Body of pancreas (tissue), 4 donors: ENCODE data around the gene SLC3A2.

Experiments used
- POLR2A ChIP-seq, 3 donors: fragments of 450-650 bp; IDR thresholded peaks; one replicate each; pipeline ENCODE4 v1.6.1; 2016; ENCODE audit warnings: antibody characterized with exemption in 3 of 3, mild to moderate bottlenecking in 2 of 3
- TF ChIP-seq, protein P1 (sequence below), 7 experiments: fragments of 450-650 bp in 4 of 7; fragments of 200-600 bp in 3 of 7; sonication (generic) in 3 of 7; IDR thresholded peaks; one replicate each; pipeline ENCODE4 v1.5.1; 2016 to 2019; ENCODE audit warnings: antibody characterized with exemption in 7 of 7

DNA sequence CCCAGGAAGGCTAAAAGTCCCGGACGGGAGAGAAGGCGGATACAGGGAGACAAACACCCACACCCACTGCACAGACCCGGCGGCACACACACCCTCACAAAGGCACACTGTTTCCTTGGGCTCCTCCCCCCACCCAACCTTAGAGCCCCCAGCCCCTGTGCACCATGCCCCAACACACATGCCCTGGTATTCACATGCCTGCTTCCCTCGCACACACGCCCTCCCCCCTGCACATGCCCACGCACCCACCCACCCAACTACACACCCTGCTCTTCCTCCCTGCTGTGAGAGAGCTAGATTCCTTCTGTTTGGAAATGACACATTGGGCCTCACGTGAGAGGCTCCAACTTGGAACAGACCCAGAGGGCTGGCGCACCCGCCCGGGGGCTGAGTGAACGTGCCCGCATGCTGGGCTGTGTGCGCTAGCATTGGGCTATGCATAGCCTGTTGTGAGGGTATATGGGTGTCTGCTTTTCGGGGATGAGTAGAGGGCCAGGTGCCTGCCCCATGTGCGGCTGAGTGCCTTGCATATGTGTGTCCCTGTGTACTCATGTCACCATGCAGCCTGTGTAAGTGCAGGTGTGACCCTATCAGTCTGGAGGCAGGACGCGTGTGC, 41.0 kb downstream of the SLC3A2 start:
- TF ChIP-seq, protein P1, sequence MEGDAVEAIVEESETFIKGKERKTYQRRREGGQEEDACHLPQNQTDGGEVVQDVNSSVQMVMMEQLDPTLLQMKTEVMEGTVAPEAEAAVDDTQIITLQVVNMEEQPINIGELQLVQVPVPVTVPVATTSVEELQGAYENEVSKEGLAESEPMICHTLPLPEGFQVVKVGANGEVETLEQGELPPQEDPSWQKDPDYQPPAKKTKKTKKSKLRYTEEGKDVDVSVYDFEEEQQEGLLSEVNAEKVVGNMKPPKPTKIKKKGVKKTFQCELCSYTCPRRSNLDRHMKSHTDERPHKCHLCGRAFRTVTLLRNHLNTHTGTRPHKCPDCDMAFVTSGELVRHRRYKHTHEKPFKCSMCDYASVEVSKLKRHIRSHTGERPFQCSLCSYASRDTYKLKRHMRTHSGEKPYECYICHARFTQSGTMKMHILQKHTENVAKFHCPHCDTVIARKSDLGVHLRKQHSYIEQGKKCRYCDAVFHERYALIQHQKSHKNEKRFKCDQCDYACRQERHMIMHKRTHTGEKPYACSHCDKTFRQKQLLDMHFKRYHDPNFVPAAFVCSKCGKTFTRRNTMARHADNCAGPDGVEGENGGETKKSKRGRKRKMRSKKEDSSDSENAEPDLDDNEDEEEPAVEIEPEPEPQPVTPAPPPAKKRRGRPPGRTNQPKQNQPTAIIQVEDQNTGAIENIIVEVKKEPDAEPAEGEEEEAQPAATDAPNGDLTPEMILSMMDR (IDR thresholded peaks at IDR 0.05) = no peak
- TF ChIP-seq POLR2A (IDR thresholded peaks at IDR 0.05) = peak in 1 of 3 donors; percentile 11
